ENCODE data around the gene BICD1.

BICD1 gene

GRCh38 chr12:32402170-32402569, 295.5 kb downstream of the BICD1 start:
- no peak overlapping the region for H3K4me3 Mint-ChIP-seq
- no peaks in the 10 kb centered on the region for H3K9me3 Mint-ChIP-seq
- peaks cover 16% of the 10 kb centered on the region for H3K4me1 Mint-ChIP-seq
- peaks cover 54% of the 10 kb centered on the region for H3K27me3 Mint-ChIP-seq (ENCODE audit: low read depth)
- H3K27ac Mint-ChIP-seq = no peak overlapping the region
- TF ChIP-seq, protein P1, sequence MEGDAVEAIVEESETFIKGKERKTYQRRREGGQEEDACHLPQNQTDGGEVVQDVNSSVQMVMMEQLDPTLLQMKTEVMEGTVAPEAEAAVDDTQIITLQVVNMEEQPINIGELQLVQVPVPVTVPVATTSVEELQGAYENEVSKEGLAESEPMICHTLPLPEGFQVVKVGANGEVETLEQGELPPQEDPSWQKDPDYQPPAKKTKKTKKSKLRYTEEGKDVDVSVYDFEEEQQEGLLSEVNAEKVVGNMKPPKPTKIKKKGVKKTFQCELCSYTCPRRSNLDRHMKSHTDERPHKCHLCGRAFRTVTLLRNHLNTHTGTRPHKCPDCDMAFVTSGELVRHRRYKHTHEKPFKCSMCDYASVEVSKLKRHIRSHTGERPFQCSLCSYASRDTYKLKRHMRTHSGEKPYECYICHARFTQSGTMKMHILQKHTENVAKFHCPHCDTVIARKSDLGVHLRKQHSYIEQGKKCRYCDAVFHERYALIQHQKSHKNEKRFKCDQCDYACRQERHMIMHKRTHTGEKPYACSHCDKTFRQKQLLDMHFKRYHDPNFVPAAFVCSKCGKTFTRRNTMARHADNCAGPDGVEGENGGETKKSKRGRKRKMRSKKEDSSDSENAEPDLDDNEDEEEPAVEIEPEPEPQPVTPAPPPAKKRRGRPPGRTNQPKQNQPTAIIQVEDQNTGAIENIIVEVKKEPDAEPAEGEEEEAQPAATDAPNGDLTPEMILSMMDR (IDR thresholded peaks at IDR 0.05; ENCODE audit: unreplicated experiment in 3 of 3) = no peak
- H3K36me3 Mint-ChIP-seq (ENCODE audit: low read depth) = no peaks in the 10 kb centered on the region

DNA sequence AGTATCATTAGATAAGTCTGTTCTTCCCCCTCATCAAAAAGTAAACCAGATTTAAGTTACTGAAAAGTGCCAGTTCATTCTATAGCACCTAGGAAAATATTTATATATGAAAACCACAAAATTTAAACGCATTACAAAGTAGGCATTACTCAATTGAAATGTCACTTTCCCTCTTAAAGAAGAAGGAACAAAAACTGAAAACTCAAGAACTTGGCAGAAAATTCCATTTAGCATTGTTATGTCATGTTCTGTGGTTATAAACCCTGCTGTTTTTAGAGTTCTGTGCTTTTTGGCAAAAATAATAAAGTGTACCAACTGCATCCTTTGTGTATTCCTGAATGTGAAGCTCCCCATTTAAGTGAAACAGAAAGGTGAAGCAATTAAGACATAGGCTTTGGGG, 296.3 kb downstream of the BICD1 start:
- Mint-ChIP-seq H3K27me3 (ENCODE audit: low read depth) (peaks cover 49% of the 10 kb centered on the region), H3K4me1 (peaks cover 10% of the 10 kb centered on the region), H3K27ac (peak overlapping the region in 1 of 3 experiments; percentile 10), H3K36me3 (ENCODE audit: low read depth) (no peaks in the 10 kb centered on the region), H3K9me3 (no peaks in the 10 kb centered on the region), H3K4me3 (peak overlapping the region; percentile 10 to 34 (median 33))
- TF ChIP-seq, protein P1 (IDR thresholded peaks at IDR 0.05; ENCODE audit: unreplicated experiment in 3 of 3) = no peak

- Mint-ChIP-seq H3K4me3 (no peak overlapping the region), H3K4me1 (no peaks in the 10 kb centered on the region), H3K9me3 (no peaks in the 10 kb centered on the region), H3K27ac (no peak overlapping the region), H3K36me3 (ENCODE audit: low read depth) (no peaks in the 10 kb centered on the region), H3K27me3 (ENCODE audit: low read depth) (peaks cover 18% of the 10 kb centered on the region)
- TF ChIP-seq, protein P1 (IDR thresholded peaks at IDR 0.05; ENCODE audit: unreplicated experiment in 3 of 3) = no peak
Measured at GRCh38 chr12:32407795-32408194, 301.1 kb downstream of the BICD1 start.

DNA sequence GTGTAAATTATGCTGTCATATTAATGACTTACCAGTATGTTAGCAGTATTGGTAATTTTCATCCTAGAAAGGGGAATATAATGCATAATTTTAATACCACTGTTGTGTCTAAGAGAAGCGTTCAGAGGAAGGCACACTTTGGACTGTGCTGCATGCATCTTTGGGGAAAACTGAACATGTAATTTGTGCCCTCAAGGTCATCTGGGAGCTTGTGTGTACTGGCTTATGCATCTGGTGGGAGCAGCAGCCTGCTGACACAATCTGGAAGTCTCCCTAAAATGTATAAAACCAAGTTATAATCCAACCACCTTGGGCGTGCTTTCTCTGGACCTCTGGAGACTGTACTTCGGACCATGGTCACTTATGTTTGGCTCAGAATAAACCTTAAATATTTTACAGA, 306.8 kb downstream of the BICD1 start:
- TF ChIP-seq, protein P1 (IDR thresholded peaks at IDR 0.05; ENCODE audit: unreplicated experiment in 3 of 3) = no peak
- Mint-ChIP-seq H3K27ac (peak overlapping the region in 1 of 3 experiments; percentile 26), H3K36me3 (ENCODE audit: low read depth) (no peaks in the 10 kb centered on the region), H3K9me3 (no peaks in the 10 kb centered on the region), H3K27me3 (ENCODE audit: low read depth) (peaks cover 3% of the 10 kb centered on the region), H3K4me3 (no peak overlapping the region), H3K4me1 (no peaks in the 10 kb centered on the region)

- peaks cover 18% of the 10 kb centered on the region for H3K4me1 Mint-ChIP-seq
- H3K36me3 Mint-ChIP-seq (ENCODE audit: low read depth) = peaks cover 4% of the 10 kb centered on the region
- no peak overlapping the region for H3K27ac Mint-ChIP-seq
- H3K4me3 Mint-ChIP-seq = no peak overlapping the region
- TF ChIP-seq, protein P1 (IDR thresholded peaks at IDR 0.05; ENCODE audit: unreplicated experiment in 3 of 3) = no peak
- H3K9me3 Mint-ChIP-seq = no peaks in the 10 kb centered on the region
- H3K27me3 Mint-ChIP-seq (ENCODE audit: low read depth) = no peaks in the 10 kb centered on the region
Measured at GRCh38 chr12:32418221-32418620, 311.6 kb downstream of the BICD1 start.

GRCh38 chr12:32418903-32419519, 312.4 kb downstream of the BICD1 start:
- H3K4me3 Mint-ChIP-seq = no peak overlapping the region
- TF ChIP-seq, protein P1 (IDR thresholded peaks at IDR 0.05; ENCODE audit: unreplicated experiment in 3 of 3) = no peak
- H3K4me1 Mint-ChIP-seq = peaks cover 18% of the 10 kb centered on the region
- peaks cover 3% of the 10 kb centered on the region for H3K9me3 Mint-ChIP-seq
- no peak overlapping the region for H3K27ac Mint-ChIP-seq
- peaks cover 8% of the 10 kb centered on the region for H3K36me3 Mint-ChIP-seq (ENCODE audit: low read depth)
- no peaks in the 10 kb centered on the region for H3K27me3 Mint-ChIP-seq (ENCODE audit: low read depth)

Measured in nephron (organoid).